ENCODE data around the gene THBD. TPM values are rescaled to one million over a fixed set of nuclear protein-coding genes. Genes with fewer than 3 reads are reported as not detected.
A peak's percentile ranks its signal among the peaks of the same experiment; 100 is the strongest.

The THBD gene
- total RNA-seq, 2 donors from 2014 or later: 37.0 to 96.7 TPM

- Histone ChIP-seq H3K36me3 (no peaks in the 10 kb centered on the region), H3K27ac (no peak overlapping the region), H3K4me1 (no peaks in the 10 kb centered on the region), H3K27me3 (no peaks in the 10 kb centered on the region), H3K9me3 (no peaks in the 10 kb centered on the region), H3K4me3 (no peak overlapping the region)
- TF ChIP-seq, protein P1, sequence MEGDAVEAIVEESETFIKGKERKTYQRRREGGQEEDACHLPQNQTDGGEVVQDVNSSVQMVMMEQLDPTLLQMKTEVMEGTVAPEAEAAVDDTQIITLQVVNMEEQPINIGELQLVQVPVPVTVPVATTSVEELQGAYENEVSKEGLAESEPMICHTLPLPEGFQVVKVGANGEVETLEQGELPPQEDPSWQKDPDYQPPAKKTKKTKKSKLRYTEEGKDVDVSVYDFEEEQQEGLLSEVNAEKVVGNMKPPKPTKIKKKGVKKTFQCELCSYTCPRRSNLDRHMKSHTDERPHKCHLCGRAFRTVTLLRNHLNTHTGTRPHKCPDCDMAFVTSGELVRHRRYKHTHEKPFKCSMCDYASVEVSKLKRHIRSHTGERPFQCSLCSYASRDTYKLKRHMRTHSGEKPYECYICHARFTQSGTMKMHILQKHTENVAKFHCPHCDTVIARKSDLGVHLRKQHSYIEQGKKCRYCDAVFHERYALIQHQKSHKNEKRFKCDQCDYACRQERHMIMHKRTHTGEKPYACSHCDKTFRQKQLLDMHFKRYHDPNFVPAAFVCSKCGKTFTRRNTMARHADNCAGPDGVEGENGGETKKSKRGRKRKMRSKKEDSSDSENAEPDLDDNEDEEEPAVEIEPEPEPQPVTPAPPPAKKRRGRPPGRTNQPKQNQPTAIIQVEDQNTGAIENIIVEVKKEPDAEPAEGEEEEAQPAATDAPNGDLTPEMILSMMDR (IDR thresholded peaks at IDR 0.05): no peak
- DNase-seq (ENCODE audit: low spot score): no peak
Observed at GRCh38 chr20:23013429-23013828, 36.0 kb downstream of the THBD start.

DNA sequence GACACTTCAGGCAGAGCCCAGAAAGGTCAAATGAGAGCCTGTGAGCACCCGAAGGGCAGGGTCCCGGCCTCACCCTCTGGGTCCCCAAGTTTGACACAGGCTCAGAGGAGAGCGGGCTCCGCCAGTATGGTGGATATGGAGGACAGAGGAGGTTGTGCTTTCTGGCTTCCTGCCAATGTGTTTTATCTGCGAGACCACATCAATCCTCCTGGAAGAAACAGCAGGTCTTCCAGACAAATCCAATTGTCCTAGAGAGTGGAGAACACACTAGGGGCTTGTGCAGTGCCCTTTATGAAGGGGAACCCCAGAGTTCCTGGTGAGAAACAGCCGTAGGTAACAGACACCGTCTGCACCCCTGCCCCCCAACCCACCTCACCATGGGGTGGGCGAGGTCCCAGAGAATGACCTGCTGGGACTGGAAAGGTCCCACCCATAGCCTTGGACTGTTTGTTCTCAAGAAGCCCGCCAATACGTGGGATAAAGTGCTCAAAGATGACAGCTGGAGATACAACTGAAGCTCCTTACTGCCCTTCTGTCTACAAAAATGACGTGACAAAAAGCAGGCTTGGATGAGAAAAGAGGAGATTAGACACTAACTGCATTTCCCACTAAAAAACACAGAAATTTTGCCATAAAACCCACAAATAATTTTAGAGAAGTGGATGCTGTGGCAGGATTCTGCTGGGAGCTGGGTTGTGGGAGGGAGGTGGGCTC is 38.3 kb downstream of the THBD start:
- TF ChIP-seq, protein P1 (IDR thresholded peaks at IDR 0.05): no peak
- Histone ChIP-seq H3K36me3 (no peaks in the 10 kb centered on the region), H3K27me3 (no peaks in the 10 kb centered on the region), H3K4me1 (no peaks in the 10 kb centered on the region), H3K4me3 (no peak overlapping the region), H3K27ac (no peak overlapping the region), H3K9me3 (no peaks in the 10 kb centered on the region)
- peak; percentile 47 for DNase-seq (ENCODE audit: low spot score)

DNA sequence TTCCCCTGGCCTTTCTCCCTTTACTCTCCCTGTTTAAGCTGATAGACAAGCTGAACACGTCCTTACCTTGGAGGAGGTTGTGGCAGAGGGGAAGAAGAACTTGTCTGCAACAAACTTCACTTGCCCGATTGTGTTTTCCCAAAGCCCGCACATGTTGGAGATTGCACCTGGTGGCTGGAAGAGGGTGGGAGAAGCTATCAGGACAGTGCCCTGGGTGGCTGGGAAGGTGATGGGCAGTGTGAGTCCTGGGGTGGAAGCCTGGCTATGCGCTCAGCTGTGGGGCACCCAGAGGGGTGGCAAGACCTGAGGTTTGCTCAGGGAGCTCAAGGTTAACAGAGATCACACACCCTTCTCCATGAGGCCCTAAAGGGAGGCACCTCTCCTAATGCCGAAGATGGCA is 39.4 kb downstream of the THBD start:
- TF ChIP-seq, protein P1 (IDR thresholded peaks at IDR 0.05): no peak
- Histone ChIP-seq H3K4me1 (no peaks in the 10 kb centered on the region), H3K4me3 (no peak overlapping the region), H3K9me3 (no peaks in the 10 kb centered on the region), H3K27me3 (no peaks in the 10 kb centered on the region), H3K27ac (no peak overlapping the region), H3K36me3 (no peaks in the 10 kb centered on the region)
- peak; percentile 38 for DNase-seq (ENCODE audit: low spot score)

DNA sequence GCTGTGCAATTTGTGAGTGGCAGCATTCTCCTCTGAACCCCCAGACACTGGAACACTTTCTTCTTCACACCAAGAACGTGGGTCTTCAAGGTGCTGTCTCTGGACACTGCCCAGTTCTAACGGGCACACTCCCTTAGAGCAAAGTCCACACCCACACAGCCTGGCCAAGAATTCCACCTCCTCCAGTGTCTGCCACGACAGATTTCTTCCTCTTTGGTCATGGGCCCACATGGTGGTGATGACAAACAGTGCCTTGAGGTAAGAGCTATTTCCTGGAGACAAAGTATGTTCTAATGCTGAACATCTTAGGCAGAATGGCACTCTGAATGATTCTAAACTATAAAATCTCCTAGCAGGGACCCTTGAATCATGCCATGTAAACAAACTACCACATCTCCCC is 39.8 kb downstream of the THBD start:
- no peaks in the 10 kb centered on the region for H3K9me3 ChIP-seq
- TF ChIP-seq, protein P1 (IDR thresholded peaks at IDR 0.05): no peak
- no peak overlapping the region for H3K27ac ChIP-seq
- no peaks in the 10 kb centered on the region for H3K4me1 ChIP-seq
- peak; percentile 43 for DNase-seq (ENCODE audit: low spot score)
- no peak overlapping the region for H3K4me3 ChIP-seq
- H3K36me3 ChIP-seq: no peaks in the 10 kb centered on the region
- no peaks in the 10 kb centered on the region for H3K27me3 ChIP-seq

GRCh38 chr20:23008667-23009066 is 40.8 kb downstream of the THBD start:
- H3K27me3 ChIP-seq: no peaks in the 10 kb centered on the region
- no peaks in the 10 kb centered on the region for H3K4me1 ChIP-seq
- DNase-seq (ENCODE audit: low spot score): no peak
- no peaks in the 10 kb centered on the region for H3K36me3 ChIP-seq
- TF ChIP-seq, protein P1 (IDR thresholded peaks at IDR 0.05): no peak
- no peak overlapping the region for H3K4me3 ChIP-seq
- no peaks in the 10 kb centered on the region for H3K9me3 ChIP-seq
- H3K27ac ChIP-seq: no peak overlapping the region

Data from right atrium auricular region (tissue), 2 donors.